HL-60/S4 (cell line): Measurements from ENCODE around the gene AARS2.
"Not testable (repeated sequence)": the region's sequence is repeated elsewhere in the genome, so short reads cannot be mapped to it uniquely, and the experiment has no call there.

Experiments used
- in situ Hi-C: fragments of 300-500 bp; cut with MboI; formaldehyde crosslinking; loops from 2 replicates; pipeline ENCODE4 v1.14.3; 2022; ENCODE audit warnings: low sequenced_read_pairs

The AARS2 gene

GRCh38 chr6:44333273-44333919 is 20.2 kb upstream of the AARS2 start:
- in situ Hi-C loops: loop anchor here (10.0 to 25.0 kb wide), 2 partner anchors 171 to 229 kb away; partner anchors contain the start of gene CAPN11

GRCh38 chr6:44332585-44332984 is 19.4 kb upstream of the AARS2 start:
- in situ Hi-C loops: loop anchor here (10.0 to 25.0 kb wide), 2 partner anchors 170 to 228 kb away; partner anchors contain the start of gene CAPN11

GRCh38 chr6:44329858-44330257 is 16.7 kb upstream of the AARS2 start:
- in situ Hi-C loops: loop anchor here (10.0 to 25.0 kb wide), 2 partner anchors 168 to 225 kb away; partner anchors contain the start of gene CAPN11

GRCh38 chr6:44328203-44328602 is 15.1 kb upstream of the AARS2 start:
- in situ Hi-C loops: loop anchor here (25.0 kb wide), 1 partner anchor 166 kb away; the partner anchor contains the start of gene CAPN11

- in situ Hi-C loops: loop anchor here (25.0 kb wide), 1 partner anchor 165 kb away; the partner anchor contains the start of gene CAPN11
Observed at GRCh38 chr6:44327760-44328159, 14.6 kb upstream of the AARS2 start.

- in situ Hi-C loops: loop anchor here (25.0 kb wide), 1 partner anchor 165 kb away; the partner anchor contains the start of gene CAPN11
Observed at GRCh38 chr6:44327096-44327495, 13.9 kb upstream of the AARS2 start.

- in situ Hi-C loops: no loop called here
Observed at GRCh38 chr6:44321210-44321609, 8.1 kb upstream of the AARS2 start.

- in situ Hi-C loops: not testable (repeated sequence)
Observed at GRCh38 chr6:44317136-44317631, 4.0 kb upstream of the AARS2 start.

- in situ Hi-C loops: no loop called here
Observed at GRCh38 chr6:44316481-44316880, 3.3 kb upstream of the AARS2 start.

GRCh38 chr6:44315951-44316350 is 2.8 kb upstream of the AARS2 start:
- in situ Hi-C loops: no loop called here

GRCh38 chr6:44315516-44315915 is 2.4 kb upstream of the AARS2 start:
- in situ Hi-C loops: no loop called here

GRCh38 chr6:44314657-44315056 is 1.5 kb upstream of the AARS2 start:
- in situ Hi-C loops: not testable (repeated sequence)

- in situ Hi-C loops: no loop called here
Observed at GRCh38 chr6:44311767-44312166, 1.4 kb downstream of the AARS2 start.

- in situ Hi-C loops: no loop called here
Observed at GRCh38 chr6:44311304-44311703, 1.8 kb downstream of the AARS2 start.

- in situ Hi-C loops: no loop called here
Observed at GRCh38 chr6:44310241-44310640, 2.9 kb downstream of the AARS2 start.

GRCh38 chr6:44309631-44310030 is 3.5 kb downstream of the AARS2 start:
- in situ Hi-C loops: no loop called here

GRCh38 chr6:44309092-44309491 is 4.1 kb downstream of the AARS2 start:
- in situ Hi-C loops: no loop called here

- in situ Hi-C loops: no loop called here
Observed at GRCh38 chr6:44307217-44307616, 5.9 kb downstream of the AARS2 start.

GRCh38 chr6:44306710-44307109 is 6.4 kb downstream of the AARS2 start:
- in situ Hi-C loops: no loop called here

GRCh38 chr6:44305200-44305725 is 7.9 kb downstream of the AARS2 start:
- in situ Hi-C loops: no loop called here

GRCh38 chr6:44304282-44305199 is 8.6 kb downstream of the AARS2 start:
- in situ Hi-C loops: no loop called here
